SJCRH30 (cell line): ENCODE measurements around the gene TRABD. TPM values are rescaled to one million over a fixed set of nuclear protein-coding genes. Genes with fewer than 3 reads are reported as not detected.
A peak's percentile ranks its signal among the peaks of the same experiment; 100 is the strongest.

Experiments
- DNase-seq, 2 experiments: peaks; one replicate each; pipeline ENCODE4 v3.0.0-alpha.2; 2015 to 2020
- H3K27ac ChIP-seq: fragments of 250-450 bp; sonication (Bioruptor Pico); 2 replicates; pipeline ENCODE4 v1.5.1; 2020; ENCODE audit warnings: mild to moderate bottlenecking, moderate library complexity
- H3K27me3 ChIP-seq: fragments of 250-450 bp; sonication (Bioruptor Pico); 2 replicates; pipeline ENCODE4 v1.5.1; 2020; ENCODE audit warnings: mild to moderate bottlenecking, moderate library complexity
- H3K36me3 ChIP-seq: fragments of 250-450 bp; sonication (Bioruptor Pico); 2 replicates; pipeline ENCODE4 v1.5.1; 2020; ENCODE audit warnings: mild to moderate bottlenecking, moderate library complexity
- H3K4me1 ChIP-seq: fragments of 250-450 bp; sonication (Bioruptor Pico); 2 replicates; pipeline ENCODE4 v1.5.1; 2020; ENCODE audit warnings: mild to moderate bottlenecking, moderate library complexity
- H3K4me3 ChIP-seq: fragments of 250-450 bp; sonication (Bioruptor Pico); 2 replicates; pipeline ENCODE4 v1.5.1; 2020; ENCODE audit warnings: mild to moderate bottlenecking, moderate library complexity
- H3K9me3 ChIP-seq: fragments of 250-450 bp; sonication (Bioruptor Pico); replicated peaks from 2 replicates; pipeline ENCODE4 v1.5.1; 2020; ENCODE audit warnings: mild to moderate bottlenecking, moderate library complexity
- total RNA-seq: library from RNA; depleted of rRNA; stranded (reverse); fragments of >200 nt; shearing (Covaris generic); gene quantifications from 2 replicates; pipeline ENCODE4 v1.2.3, GENCODE V29; 2014

Gene TRABD
- total RNA-seq, 1 experiment from 2014 or later, result 39.1 TPM

DNA sequence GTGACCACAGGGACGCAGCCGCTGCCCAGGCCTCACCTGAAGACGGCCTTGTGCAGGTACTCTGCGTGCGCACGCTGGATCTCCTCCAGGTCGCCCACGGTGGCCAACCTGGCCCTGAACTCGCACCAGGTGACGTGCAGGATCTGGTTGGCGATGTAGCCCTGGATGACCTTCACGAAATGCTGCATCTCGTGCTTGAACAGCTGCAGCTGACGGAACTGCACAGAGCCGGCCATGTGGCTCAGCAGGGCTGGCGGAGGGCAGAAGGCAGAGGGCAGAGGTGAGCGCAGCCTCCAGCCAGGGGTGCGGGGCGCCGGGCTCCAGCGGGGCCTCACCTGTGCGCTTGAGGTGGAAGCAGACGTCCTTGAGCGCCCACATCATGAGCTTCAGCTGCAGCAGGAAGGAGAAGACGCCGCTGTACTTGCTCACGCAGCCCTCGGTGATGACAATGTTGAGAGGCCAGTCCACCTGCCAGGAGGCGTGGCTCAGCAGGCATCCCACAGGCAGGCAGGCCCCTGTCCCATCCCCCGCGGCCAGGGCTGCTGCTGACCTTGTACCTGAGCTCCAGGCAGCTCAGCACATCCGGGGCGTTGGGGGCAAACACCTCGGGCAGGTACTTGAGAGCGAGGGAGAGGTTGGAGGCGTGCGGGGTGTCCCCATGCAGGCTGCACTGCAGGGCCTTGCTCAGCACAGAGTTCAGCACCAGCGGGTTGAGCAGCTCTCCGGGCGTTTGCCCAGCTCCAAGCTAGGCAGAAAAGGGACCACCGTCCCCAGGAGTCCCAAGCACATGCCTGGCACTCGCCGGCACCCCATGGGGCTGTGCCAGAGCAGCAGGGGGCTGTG, 32.7 kb downstream of the TRABD start:
- Histone ChIP-seq H3K27ac (no peak overlapping the region), H3K36me3 (peaks cover 91% of the 10 kb centered on the region), H3K4me1 (no peaks in the 10 kb centered on the region), H3K9me3 (no peaks in the 10 kb centered on the region), H3K4me3 (no peak overlapping the region), H3K27me3 (no peaks in the 10 kb centered on the region)
- no peak for DNase-seq

DNA sequence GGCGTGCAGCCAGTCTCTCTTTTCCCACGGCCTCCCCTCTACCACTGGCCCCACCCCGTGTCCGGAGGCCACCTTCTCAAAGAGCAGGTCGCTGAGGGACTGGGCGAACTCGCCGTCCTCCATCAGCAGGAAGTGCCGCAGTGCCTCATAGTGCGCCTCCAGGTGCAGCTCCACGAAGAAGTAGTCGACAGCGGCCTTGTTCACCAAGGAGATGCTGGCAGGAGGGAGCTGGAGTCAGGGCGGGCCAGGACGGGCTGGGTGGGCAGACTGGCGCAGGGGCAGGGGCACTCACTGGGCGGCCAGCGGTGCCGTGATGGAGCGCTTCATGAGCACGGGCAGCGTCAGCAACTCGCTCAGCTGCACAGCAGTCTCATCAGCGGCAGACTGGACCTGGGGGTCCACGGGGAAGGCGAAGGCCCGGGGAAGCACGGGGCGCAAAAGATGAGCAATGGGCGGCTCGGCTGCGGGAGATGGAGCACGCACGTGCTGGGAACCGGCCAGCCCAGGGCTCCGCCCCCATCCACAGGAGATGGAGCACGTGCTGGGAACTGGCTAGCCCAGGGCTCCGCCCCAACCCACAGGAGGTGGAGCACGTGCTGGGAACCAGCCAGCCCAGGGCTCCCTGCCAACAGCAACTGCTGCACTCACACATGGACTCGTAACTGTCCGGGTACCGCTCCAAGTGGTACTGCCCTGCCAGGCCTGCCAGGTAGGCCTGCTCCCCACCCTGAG, 33.4 kb downstream of the TRABD start:
- peaks cover 91% of the 10 kb centered on the region for H3K36me3 ChIP-seq

DNA sequence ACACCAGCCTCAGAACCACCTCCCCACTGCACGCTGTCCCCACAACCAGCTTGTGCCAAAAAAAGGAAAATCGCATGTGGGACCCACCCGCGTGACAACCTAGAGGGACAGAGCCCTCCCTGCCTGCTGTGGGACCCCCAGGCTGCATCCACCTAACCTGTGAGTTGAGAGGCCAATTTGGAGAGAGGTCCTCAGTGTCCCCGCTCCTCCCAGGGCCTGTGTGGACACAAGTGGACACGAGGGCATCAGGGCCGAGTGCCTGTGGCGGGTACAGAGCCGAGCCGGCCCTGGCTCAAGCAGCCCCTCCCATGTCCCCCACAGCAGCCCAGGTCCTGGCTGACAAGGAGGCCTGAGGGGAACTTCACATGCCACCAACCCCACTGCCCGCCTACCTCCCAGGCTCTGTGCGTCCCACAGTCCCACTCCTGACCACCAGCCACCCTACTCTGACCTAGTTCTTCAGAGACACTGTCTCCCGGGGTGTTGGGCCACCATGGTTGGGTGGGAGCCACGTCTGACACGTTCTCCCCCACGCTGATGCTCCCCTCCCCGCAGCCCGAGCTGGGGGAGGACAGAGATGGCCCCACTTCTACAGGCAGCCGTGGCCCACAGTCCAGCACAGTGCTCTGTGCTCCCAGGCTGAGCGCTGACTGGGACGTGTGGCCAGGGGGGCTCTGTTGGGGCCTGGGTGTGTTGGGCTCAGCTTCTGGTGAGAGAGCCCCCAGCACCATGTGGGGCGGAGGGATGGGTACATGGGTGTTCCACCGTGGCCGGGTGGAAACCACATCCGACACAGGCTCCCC, 34.3 kb downstream of the TRABD start:
- H3K4me1 ChIP-seq, result no peaks in the 10 kb centered on the region
- no peak for DNase-seq
- no peaks in the 10 kb centered on the region for H3K9me3 ChIP-seq
- H3K27ac ChIP-seq, result no peak overlapping the region
- no peak overlapping the region for H3K4me3 ChIP-seq
- H3K27me3 ChIP-seq, result no peaks in the 10 kb centered on the region
- peaks cover 87% of the 10 kb centered on the region for H3K36me3 ChIP-seq

More for the DNA sequence above, 33.4 kb downstream of the TRABD start:
- H3K27ac ChIP-seq, result no peak overlapping the region
- DNase-seq, result peak; percentile 60 to 65
- H3K9me3 ChIP-seq, result no peaks in the 10 kb centered on the region
- H3K27me3 ChIP-seq, result no peaks in the 10 kb centered on the region
- H3K4me3 ChIP-seq, result no peak overlapping the region
- no peaks in the 10 kb centered on the region for H3K4me1 ChIP-seq

DNA sequence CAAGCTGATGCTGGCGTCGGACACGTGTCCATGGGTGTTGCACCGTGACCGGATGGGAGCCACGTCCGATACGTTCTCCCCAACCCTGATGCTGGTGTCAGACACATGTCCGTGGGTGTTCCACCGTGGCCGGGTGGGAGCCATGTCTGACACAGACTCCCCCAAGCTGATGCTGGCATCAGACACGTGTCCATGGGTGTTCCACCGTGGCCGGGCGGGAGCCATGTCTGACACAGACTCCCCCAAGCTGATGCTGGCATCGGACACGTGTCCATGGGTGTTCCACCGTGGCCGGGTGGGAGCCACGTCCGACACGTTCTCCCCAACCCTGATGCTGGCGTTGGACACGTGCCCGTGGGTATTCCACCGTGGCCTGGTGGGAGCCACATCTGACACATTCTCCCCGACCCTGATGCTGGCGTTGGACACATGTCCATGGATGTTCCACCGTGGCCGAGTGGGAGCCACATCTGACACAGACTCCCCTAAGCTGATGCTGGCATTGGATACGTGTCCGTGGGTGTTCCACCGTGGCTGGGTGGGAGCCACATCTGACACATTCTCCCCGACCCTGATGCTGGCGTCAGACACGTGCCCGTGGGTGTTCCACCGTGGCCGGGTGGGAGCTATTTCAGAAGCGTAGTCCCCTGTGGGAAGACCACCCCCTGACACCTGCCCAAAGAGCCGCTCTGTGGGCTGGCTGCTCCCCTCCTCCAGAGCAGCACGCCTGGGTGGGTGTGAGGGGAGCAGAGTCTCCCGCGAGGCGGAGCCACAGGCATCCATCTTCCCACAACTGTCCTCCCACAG, 35.1 kb downstream of the TRABD start:
- no peaks in the 10 kb centered on the region for H3K4me1 ChIP-seq
- no peaks in the 10 kb centered on the region for H3K9me3 ChIP-seq
- no peak overlapping the region for H3K27ac ChIP-seq
- no peak for DNase-seq
- peaks cover 82% of the 10 kb centered on the region for H3K36me3 ChIP-seq
- H3K4me3 ChIP-seq, result no peak overlapping the region
- H3K27me3 ChIP-seq, result no peaks in the 10 kb centered on the region

DNA sequence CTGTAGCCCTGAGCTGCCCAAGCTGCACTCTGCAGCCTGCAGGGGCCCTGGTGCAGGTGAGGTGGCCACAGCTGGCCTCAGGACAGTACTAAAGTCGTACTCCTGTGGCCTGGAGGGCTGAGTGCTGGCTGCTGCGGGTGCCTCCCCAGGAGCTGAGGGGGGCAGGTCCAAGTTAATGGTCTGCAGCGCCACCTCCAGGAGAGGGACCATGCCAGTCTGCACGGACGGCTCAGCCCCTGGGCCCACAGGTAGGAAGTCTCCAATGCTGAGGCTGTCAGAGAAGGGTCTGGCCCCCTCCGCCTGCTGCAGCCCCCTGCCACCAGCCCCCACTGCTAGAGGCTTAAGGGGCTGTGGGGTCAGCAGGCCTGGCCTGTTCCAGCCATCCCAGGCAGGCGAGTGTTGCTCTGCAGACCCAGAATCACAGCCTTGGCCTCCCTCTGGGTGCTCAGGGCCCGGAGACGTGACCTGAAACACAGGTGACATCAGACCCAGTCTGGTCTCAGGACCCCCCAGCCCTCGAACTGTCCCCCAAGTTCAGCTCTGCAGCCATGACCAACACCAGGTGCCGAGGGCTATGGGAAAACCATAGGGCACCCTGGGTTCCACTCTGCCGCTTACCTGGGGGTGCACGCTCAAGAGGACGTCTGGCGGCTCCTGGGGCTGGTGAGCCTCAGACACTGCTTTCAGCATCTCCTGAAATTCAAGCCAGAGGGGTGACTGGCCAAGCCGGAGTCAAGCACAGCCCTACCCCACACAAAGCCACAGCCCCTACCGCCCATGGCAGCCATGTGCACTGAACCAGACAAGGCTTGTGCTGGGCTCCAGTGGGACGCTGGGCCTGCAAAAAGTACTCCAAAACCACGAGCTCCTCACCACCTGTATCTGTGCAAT, 35.9 kb downstream of the TRABD start:
- H3K9me3 ChIP-seq, result no peaks in the 10 kb centered on the region
- peaks cover 77% of the 10 kb centered on the region for H3K36me3 ChIP-seq
- no peak overlapping the region for H3K4me3 ChIP-seq
- H3K27ac ChIP-seq, result no peak overlapping the region
- DNase-seq, result no peak
- no peaks in the 10 kb centered on the region for H3K27me3 ChIP-seq
- H3K4me1 ChIP-seq, result no peaks in the 10 kb centered on the region

DNA sequence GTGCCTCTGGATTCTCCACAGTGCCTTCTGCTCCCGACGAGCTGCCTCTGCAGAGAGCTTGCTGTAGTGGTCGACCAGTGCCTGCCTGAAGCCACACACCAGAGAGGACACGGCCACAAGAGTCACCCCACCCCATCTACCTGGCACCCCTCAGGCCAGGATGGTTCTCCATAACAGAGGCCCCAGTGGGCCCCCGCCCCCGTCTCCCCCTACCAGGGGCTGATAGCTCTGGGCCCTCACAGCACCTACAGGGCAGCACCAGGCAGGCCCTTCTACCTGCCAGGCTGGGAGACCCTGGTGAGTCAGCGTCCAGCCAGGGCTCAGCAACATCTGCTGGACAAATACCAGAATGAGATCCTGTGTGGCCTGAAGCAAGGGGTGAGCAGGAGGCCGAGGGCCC, 36.8 kb downstream of the TRABD start:
- no peaks in the 10 kb centered on the region for H3K27me3 ChIP-seq
- no peaks in the 10 kb centered on the region for H3K9me3 ChIP-seq
- no peak overlapping the region for H3K4me3 ChIP-seq
- no peak overlapping the region for H3K27ac ChIP-seq
- no peaks in the 10 kb centered on the region for H3K4me1 ChIP-seq
- peaks cover 71% of the 10 kb centered on the region for H3K36me3 ChIP-seq
- DNase-seq, result no peak

DNA sequence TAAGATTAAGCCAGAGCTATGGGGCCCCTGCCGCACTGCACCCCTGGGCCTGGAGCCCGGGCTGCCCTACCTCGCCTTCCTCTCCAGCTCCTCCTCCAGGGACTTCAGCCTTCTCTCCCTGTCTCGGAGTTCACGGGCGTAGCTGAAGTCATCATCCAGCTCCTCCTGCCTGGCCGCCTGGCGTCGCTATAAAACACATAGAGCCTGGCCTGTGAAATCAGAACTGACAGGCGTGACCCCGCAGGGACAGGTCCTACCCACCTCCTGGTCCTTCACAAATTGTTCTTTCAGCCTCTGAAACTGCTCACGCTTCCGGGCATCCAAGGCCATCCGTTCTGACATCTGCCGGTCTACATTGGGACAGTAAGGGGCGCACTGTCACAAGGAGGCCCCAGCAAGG, 38.4 kb downstream of the TRABD start:
- Histone ChIP-seq H3K27me3 (no peaks in the 10 kb centered on the region), H3K36me3 (peaks cover 59% of the 10 kb centered on the region), H3K4me3 (no peak overlapping the region), H3K9me3 (no peaks in the 10 kb centered on the region), H3K4me1 (no peaks in the 10 kb centered on the region), H3K27ac (no peak overlapping the region)
- no peak for DNase-seq

DNA sequence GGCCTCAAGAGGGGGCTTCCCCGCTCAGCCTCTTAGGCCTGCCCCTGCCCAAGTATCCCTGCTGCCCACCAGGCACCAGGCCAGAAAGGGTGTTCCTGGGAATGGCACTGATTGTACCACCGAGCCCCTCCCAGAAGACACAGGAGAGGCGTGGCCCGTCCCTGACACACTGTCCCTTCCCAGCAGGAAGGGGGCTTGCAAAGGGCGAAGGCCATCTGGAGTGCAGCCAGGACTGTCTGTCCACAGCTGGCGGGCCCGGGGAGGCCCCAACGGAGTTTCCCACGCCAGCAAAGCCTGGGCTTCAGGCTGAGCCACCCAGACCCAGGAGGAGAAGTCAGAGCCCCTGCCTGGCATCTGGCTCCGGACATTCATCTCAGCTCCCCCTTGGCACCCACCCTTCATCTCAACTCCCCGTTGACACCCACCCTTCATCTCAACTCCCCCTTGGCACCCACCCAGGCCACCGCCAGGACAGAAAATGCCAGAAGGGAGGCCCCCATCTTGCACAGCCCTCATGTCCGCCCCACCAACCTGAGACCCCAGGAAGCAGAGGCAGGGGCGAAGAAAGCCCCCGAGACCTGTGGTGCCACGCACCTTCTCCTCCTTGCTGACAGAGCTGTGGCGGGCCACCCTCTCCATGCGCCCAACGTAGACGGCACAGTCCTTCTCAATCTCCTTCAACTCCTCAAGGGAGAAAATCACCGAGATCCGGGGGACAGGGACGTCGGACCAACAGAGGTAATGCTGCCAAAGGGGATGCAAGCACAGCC, 39.7 kb downstream of the TRABD start:
- no peak overlapping the region for H3K27ac ChIP-seq
- no peaks in the 10 kb centered on the region for H3K9me3 ChIP-seq
- H3K36me3 ChIP-seq, result peaks cover 51% of the 10 kb centered on the region
- DNase-seq, result no peak
- H3K4me3 ChIP-seq, result no peak overlapping the region
- H3K27me3 ChIP-seq, result no peaks in the 10 kb centered on the region
- H3K4me1 ChIP-seq, result no peaks in the 10 kb centered on the region

DNA sequence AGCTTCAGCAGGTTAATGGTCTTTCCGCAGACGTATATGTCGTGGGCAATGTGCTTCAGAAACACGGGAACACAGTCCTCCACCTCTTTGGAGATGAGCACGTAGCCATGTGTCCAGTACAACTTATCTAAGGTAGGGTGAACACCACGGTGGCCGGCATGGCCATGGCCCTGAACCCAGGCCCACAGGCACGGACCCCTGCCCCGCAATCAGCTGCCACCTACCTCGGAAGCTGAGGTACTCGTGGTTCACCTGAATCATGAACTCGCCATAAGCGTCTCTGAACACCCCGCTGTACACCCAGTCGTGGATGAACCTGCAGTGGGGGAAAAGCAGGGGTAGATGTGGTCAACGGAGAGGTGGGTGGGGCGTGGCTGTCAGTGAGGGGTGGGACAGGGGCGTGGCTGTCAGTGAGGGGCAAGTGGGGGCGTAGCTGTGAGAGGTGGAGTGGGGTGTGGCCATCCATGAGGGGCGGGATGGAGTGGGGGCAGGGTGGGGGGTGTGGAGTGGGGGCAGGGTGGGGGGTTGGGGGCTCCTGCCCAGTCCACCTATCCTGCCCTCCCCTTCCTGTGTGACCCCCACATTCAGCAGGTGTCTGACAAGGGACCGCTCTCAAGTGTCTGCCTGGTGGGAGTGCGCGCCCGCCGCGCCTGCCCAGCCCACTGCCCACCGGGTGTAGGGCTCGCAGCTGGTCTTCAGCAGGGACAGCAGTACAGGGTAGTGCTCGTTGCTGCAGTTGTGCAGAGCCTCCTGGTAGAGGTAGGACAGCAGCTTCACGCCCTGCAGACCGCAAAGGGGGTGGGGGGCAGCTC, 40.6 kb downstream of the TRABD start:
- no peaks in the 10 kb centered on the region for H3K4me1 ChIP-seq
- H3K36me3 ChIP-seq, result peaks cover 45% of the 10 kb centered on the region
- no peaks in the 10 kb centered on the region for H3K9me3 ChIP-seq
- no peaks in the 10 kb centered on the region for H3K27me3 ChIP-seq
- no peak overlapping the region for H3K27ac ChIP-seq
- DNase-seq, result no peak
- H3K4me3 ChIP-seq, result no peak overlapping the region

DNA sequence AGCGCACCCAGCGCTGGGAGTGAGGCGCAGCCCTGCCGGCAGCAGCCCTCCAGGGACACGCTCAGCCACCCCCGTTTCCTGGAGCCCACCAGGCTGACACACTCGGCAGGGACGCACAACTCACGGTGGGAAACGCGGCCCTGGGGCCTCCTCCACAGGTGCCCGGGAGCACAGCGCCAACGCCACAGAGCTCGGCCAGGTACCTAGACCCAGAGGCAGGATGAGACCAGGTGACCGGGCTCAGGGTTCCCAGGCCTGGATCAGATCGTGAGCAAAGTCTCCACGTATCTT, 41.1 kb downstream of the TRABD start:
- no peaks in the 10 kb centered on the region for H3K27me3 ChIP-seq
- no peak for DNase-seq
- no peak overlapping the region for H3K27ac ChIP-seq
- H3K4me1 ChIP-seq, result no peaks in the 10 kb centered on the region
- H3K4me3 ChIP-seq, result no peak overlapping the region
- H3K36me3 ChIP-seq, result peaks cover 39% of the 10 kb centered on the region
- no peaks in the 10 kb centered on the region for H3K9me3 ChIP-seq

DNA sequence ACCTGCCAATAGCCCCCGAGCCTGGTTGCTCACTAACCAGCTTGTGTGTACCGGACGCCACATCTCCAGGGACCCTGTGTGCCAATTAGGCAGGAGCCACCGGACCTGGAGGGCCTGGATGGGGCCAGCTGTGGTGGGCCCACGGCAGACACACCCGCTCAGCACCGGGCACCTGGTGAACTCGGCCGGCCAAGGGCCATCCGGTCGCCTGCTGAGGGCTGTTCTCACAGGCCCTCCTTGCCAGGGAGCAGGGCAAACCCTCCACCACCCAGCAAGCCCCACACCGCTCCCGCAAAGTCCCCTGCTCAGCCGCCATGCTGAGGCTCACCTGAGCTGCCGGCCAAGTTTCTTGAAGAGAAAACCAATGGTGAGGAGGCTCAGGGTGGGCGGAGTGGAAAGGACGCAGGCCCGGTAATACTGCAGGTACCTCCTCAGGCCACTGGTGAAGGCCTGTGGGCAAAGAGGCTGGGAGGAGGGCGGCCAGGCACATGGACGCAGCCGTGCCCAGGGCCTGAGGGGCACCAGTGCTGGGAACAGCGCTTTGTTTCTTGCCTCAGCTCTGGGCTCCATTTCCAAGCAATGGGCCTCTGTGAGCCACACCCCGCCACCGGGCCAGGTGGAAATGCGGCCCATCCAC, 42.0 kb downstream of the TRABD start:
- Histone ChIP-seq H3K4me3 (no peak overlapping the region), H3K27me3 (no peaks in the 10 kb centered on the region), H3K4me1 (no peaks in the 10 kb centered on the region), H3K9me3 (no peaks in the 10 kb centered on the region), H3K27ac (no peak overlapping the region), H3K36me3 (peaks cover 35% of the 10 kb centered on the region)
- peak in 1 of 2 experiments; percentile 4 for DNase-seq

DNA sequence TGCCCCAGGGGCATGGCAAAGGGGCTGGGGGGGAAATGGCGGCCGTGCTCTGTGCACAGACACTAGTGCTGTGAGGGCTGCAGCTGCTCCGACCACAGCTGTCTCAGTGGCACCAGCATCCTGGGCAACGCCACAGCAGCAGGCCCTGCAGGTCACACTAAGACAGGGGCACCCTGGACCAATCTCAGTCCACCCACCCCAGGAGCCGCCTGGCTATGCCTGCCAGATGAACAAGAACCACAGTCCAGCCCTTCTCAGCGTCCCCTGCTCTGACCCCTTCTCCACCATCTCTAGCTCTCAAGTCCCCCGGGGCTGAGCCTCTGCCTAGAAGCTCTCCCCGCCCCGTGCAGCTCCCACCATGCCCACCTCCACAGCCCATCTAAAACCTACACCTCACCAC, 42.7 kb downstream of the TRABD start:
- Histone ChIP-seq H3K27ac (no peak overlapping the region), H3K4me1 (no peaks in the 10 kb centered on the region), H3K9me3 (no peaks in the 10 kb centered on the region), H3K4me3 (no peak overlapping the region), H3K27me3 (no peaks in the 10 kb centered on the region), H3K36me3 (peaks cover 33% of the 10 kb centered on the region)
- no peak for DNase-seq
